Pancreas (tissue), 10 donors: ENCODE results near the gene MAN2B1. TPM values are rescaled to one million over a fixed set of nuclear protein-coding genes. Genes with fewer than 3 reads are reported as not detected.

Source experiments
- ATAC-seq, 4 donors: fragments of 200-7000 bp; cut with Tn5 transposase; one replicate each; pipeline versions ENCODE4 v1.8.0 to v1.9.1; 2020; ENCODE audit warnings: mild to moderate bottlenecking in 4 of 4, moderate library complexity in 4 of 4
- DNase-seq, 6 donors: peaks; one replicate each; pipeline ENCODE4 v3.0.0-alpha.2; 2020
- FAIRE-seq: peaks from 2 replicates; lab custom pipeline; 2012; peaks lifted over from hg19 to GRCh38; lab: Jason Lieb, UNC
- H3K27ac ChIP-seq, 4 donors: fragments of 200-600 bp; sonication (generic); 1 replicate in 3 of 4; 2 replicates in 1 of 4; pipeline versions ENCODE4 v1.5.0 to v1.8.0; 2020
- H3K27me3 ChIP-seq, 4 donors: fragments of 200-600 bp; one replicate each; pipeline ENCODE4 v1.8.0; 2021
- H3K36me3 ChIP-seq, 3 donors: fragments of 200-600 bp; sonication (generic) in 1 of 3; one replicate each; pipeline versions ENCODE4 v1.5.0 to v1.8.0; 2020 to 2021
- H3K4me1 ChIP-seq, 3 donors: fragments of 200-600 bp; one replicate each; pipeline ENCODE4 v1.8.0; 2021
- H3K4me3 ChIP-seq, 4 donors: fragments of 200-600 bp; sonication (generic) in 2 of 4; one replicate each; pipeline versions ENCODE4 v1.5.0 to v1.8.0; 2020 to 2021
- H3K9me3 ChIP-seq, 4 donors: fragments of 200-600 bp; one replicate each; pipeline ENCODE4 v1.8.0; 2021
- WGBS, 2 donors: extraction: QIAGEN DNeasy Blood & Tissue Kit; methylation state at CpG; one replicate each; pipeline ENCODE4 v1.1.7; 2013; 5-methylcytosine and 5-hydroxymethylcytosine counted together
- intact Hi-C, 3 donors: fragments of 100-400 bp; cut with DNase I; formaldehyde crosslinking; loops; one replicate each; pipeline versions ENCODE4 v1.11.1 to v1.14.2; 2022
- polyA plus RNA-seq, 2 donors: library from polyadenylated mRNA; stranded (reverse); fragments of 200-250 nt; gene quantifications; one replicate each; pipeline ENCODE4 v1.2.3, GENCODE V29; 2013
- total RNA-seq, 6 donors: library from RNA; stranded (reverse); fragmentation: NEBNext Ultra II Directional in 4 of 6; extraction: Animal tissue kit (Norgen Biotek cat#: 25700) in 4 of 6; gene quantifications; one replicate each; pipeline versions ENCODE4 v1.2.1 to v1.2.4, GENCODE V29; 2021 to 2023
- TF ChIP-seq, protein P1 (sequence below), 4 donors: fragments of 200-600 bp; sonication (generic) in 3 of 4; IDR thresholded peaks; one replicate each; pipeline versions ENCODE4 v1.5.0 to v1.8.0; 2021; ENCODE audit warnings: antibody characterized with exemption in 4 of 4
- donor health status: healthy with polysubstance abuse.
- donor health status: DM: no; HTN: no; CAD: no; lungs with moderate emphysema.
- donor health status: DM: no; HTN: no; CAD: no.
- donor health status: control.
- donor health status: control.
- donor health status: Bipolar disorder and iron deficiency.
- donor health status: DM: yes; HTN: yes; CAD: no.
- donor health status: DM: no; HTN: no; CAD: no.
- donor health status: DM: no; HTN: no; CAD: no.
- donor health status: DM: yes; HTN: yes; CAD: no.

MAN2B1 gene
- total and polyA plus RNA-seq, 8 donors, result 30.2 to 92.8 (median 52.4) TPM

DNA sequence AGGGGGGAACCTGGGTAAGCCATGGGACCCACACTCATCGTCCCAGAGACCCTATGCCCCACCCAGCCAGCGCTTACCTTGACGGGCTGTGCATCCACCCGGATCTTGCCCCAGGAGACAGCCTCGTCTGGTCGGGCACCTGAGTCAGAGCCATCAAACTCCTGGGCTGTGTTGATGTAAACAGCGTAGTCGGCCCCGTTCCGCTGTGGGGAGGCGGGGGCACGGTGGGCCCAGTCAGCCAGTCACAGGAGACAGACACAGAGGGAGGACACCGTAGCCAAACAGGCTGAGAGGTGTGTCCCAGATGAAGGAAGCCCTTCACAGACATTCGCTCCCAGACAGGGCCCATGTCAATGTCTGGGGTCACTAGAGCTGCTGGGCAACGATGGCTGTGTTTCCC, 9.4 kb upstream of the MAN2B1 start:
- H3K36me3 ChIP-seq, result peaks cover 3 to 46% (median 23%) of the 10 kb centered on the region in 3 donors
- no peak overlapping the region for H3K4me3 ChIP-seq
- ATAC-seq (no peak), FAIRE-seq (no peak), DNase-seq (no peak)
- TF ChIP-seq, protein P1, sequence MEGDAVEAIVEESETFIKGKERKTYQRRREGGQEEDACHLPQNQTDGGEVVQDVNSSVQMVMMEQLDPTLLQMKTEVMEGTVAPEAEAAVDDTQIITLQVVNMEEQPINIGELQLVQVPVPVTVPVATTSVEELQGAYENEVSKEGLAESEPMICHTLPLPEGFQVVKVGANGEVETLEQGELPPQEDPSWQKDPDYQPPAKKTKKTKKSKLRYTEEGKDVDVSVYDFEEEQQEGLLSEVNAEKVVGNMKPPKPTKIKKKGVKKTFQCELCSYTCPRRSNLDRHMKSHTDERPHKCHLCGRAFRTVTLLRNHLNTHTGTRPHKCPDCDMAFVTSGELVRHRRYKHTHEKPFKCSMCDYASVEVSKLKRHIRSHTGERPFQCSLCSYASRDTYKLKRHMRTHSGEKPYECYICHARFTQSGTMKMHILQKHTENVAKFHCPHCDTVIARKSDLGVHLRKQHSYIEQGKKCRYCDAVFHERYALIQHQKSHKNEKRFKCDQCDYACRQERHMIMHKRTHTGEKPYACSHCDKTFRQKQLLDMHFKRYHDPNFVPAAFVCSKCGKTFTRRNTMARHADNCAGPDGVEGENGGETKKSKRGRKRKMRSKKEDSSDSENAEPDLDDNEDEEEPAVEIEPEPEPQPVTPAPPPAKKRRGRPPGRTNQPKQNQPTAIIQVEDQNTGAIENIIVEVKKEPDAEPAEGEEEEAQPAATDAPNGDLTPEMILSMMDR (IDR thresholded peaks at IDR 0.05), result no peak
- no peaks in the 10 kb centered on the region for H3K27me3 ChIP-seq
- H3K4me1 ChIP-seq, result peaks cover 0 to 3% (median 3%) of the 10 kb centered on the region in 3 donors
- no peaks in the 10 kb centered on the region for H3K9me3 ChIP-seq
- WGBS, 2 donors, result 77 to 83% methylated on average over 15 of the region's 15 CpGs
- H3K27ac ChIP-seq, result no peak overlapping the region
- intact Hi-C loops, result loop anchor here in 1 of 3 donors (10.0 kb wide), 1 partner anchor 111 kb away; no protein-coding TSS in a partner anchor

DNA sequence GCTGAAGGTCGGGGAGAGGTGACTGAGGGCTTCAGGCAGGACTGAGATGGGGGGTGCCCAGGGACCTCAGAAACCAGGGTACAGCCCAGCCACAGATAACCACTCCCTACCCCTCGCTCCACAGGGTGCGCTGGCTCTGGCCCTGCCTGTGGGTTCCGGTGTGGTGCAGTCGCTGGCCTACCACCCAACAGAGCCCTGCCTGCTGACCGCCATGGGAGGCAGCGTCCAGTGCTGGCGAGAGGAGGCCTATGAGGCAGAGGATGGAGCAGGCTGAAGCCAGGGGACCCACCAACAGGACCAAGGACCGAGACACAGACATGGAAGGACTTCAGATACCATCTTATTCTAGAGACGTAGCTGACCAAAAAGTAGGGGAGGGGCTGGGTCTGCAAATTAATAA, 8.9 kb upstream of the MAN2B1 start:
- Histone ChIP-seq H3K9me3 (no peaks in the 10 kb centered on the region), H3K4me1 (peaks cover 0 to 6% (median 2%) of the 10 kb centered on the region in 3 donors), H3K4me3 (no peak overlapping the region), H3K36me3 (peaks cover 3 to 46% (median 23%) of the 10 kb centered on the region in 3 donors), H3K27ac (no peak overlapping the region), H3K27me3 (no peaks in the 10 kb centered on the region)
- no peak for ATAC-seq
- TF ChIP-seq, protein P1 (IDR thresholded peaks at IDR 0.05), result no peak
- FAIRE-seq, result no peak
- no peak for DNase-seq
- intact Hi-C loops, result loop anchor here in 1 of 3 donors (10.0 kb wide), 1 partner anchor 111 kb away; no protein-coding TSS in a partner anchor
- WGBS, 2 donors, result 93 to 98% methylated on average over 10 of the region's 10 CpGs

GRCh38 chr19:12672744-12673143, 6.2 kb upstream of the MAN2B1 start:
- no peak overlapping the region for H3K4me3 ChIP-seq
- TF ChIP-seq, protein P1 (IDR thresholded peaks at IDR 0.05), result no peak
- 66 to 75% methylated on average over 10 of the region's 10 CpGs for WGBS, 2 donors
- no peaks in the 10 kb centered on the region for H3K9me3 ChIP-seq
- H3K27me3 ChIP-seq, result no peaks in the 10 kb centered on the region
- no peak for ATAC-seq
- peaks cover 3 to 25% (median 16%) of the 10 kb centered on the region in 3 donors for H3K36me3 ChIP-seq
- intact Hi-C loops, result loop anchor here in 2 of 3 donors (5.0 to 10.0 kb wide), 2 partner anchors 105 to 108 kb away; no protein-coding TSS in a partner anchor
- H3K4me1 ChIP-seq, result peaks cover 4 to 17% (median 7%) of the 10 kb centered on the region in 3 donors
- H3K27ac ChIP-seq, result no peak overlapping the region
- no peak for DNase-seq
- no peak for FAIRE-seq

DNA sequence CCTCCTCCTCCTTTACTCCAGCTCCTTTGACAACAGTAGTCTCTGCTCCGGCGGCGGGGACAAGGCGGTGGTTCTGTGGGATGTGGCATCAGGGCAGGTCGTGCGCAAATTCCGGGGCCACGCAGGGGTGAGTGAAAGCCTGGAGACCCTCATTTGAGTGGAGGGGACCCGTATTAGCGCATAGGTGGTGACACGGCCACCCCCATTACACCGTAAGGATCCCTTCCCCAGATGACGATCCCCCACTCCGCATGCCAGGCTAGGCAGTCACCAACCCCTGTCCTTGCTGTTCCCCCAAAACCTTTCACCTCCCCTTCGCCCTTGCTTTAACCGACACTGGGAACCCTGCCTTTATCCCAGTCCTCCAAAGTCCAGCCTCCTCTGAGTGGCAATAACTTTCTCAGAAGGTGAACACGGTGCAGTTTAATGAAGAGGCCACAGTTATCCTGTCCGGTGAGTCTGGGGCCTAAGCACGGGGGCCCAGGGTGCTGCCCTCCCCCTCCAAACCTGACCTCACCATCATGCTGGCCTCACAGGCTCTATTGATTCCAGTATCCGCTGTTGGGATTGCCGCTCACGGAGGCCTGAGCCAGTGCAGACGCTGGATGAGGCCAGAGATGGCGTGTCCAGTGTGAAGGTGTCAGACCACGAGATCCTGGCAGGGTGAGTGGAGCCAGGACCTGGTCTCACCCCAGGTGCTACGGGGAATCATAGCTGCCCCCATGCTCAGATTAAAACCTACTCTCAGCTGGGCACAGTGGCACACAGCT, 3.8 kb upstream of the MAN2B1 start:
- Histone ChIP-seq H3K9me3 (no peaks in the 10 kb centered on the region), H3K36me3 (peaks cover 3 to 16% (median 5%) of the 10 kb centered on the region in 3 donors), H3K4me3 (peak overlapping the region; percentile 76 to 96 (median 94)), H3K27me3 (no peaks in the 10 kb centered on the region), H3K4me1 (peaks cover 4 to 29% (median 7%) of the 10 kb centered on the region in 3 donors), H3K27ac (peak overlapping the region in 2 of 4 donors; percentile 92 to 95)
- intact Hi-C loops, result loop anchor here in 2 of 3 donors (5.0 to 10.0 kb wide), 2 partner anchors 103 to 106 kb away; no protein-coding TSS in a partner anchor
- FAIRE-seq, result no peak
- WGBS, 2 donors, result 27 to 33% methylated on average over 25 to 26 of the region's 26 CpGs
- no peak for ATAC-seq
- TF ChIP-seq, protein P1 (IDR thresholded peaks at IDR 0.05), result no peak
- DNase-seq, result no peak
